GM23338 (cell line): ENCODE results near the gene ZFPL1.

Experiments used
- CTCF ChIP-seq, 2 experiments: fragments of 200-600 bp in 1 of 2; sonication (generic) in 1 of 2; conservative IDR thresholded peaks; 2 replicates each; pipeline versions ENCODE4 v1.5.1 to v1.6.1; 2016 to 2017; ENCODE audit warnings: antibody characterized with exemption in 2 of 2, low read depth in 2 of 2, mild to moderate bottlenecking in 2 of 2, moderate library complexity in 1 of 2
- EZH2phosphoT487 ChIP-seq: fragments of 200-600 bp; sonication (generic); IDR thresholded peaks from one replicate; pipeline ENCODE4 v1.8.1; 2018; ENCODE audit warnings: antibody characterized with exemption; ENCODE audit not compliant: unreplicated experiment
- POLR2AphosphoS5 ChIP-seq: IDR thresholded peaks from 2 replicates; pipeline ENCODE4 v1.6.1; 2016; ENCODE audit warnings: antibody characterized with exemption, low read depth
- REST ChIP-seq: IDR thresholded peaks from one replicate; pipeline ENCODE4 v1.6.1; 2018; ENCODE audit warnings: antibody characterized with exemption; ENCODE audit not compliant: unreplicated experiment

GRCh38 chr11:65114538-65115171, 30.6 kb downstream of the ZFPL1 start:
- TF ChIP-seq CTCF (conservative IDR thresholded peaks at IDR 0.05; ENCODE audit: low read depth in 2 of 2) (no peak), REST (no peak), EZH2phosphoT487 (no peak), POLR2AphosphoS5 (no peak)
